ENCODE data around the gene C2orf81. TPM values are rescaled to one million over a fixed set of nuclear protein-coding genes. Genes with fewer than 3 reads are reported as not detected.

Gene C2orf81
- total and polyA plus RNA-seq, 8 donors, result 1.7 to 3.5 (median 2.2) TPM; not detected in 3

GRCh38 chr2:74414881-74415761 is 6.3 kb downstream of the C2orf81 start:
- Histone ChIP-seq H3K4me1 (peaks cover 28 to 37% (median 32%) of the 10 kb centered on the region in 4 donors), H3K27me3 (peaks cover 0 to 23% (median 8%) of the 10 kb centered on the region in 3 donors), H3K27ac (peak overlapping the region in 4 of 5 donors; percentile 29 to 73 (median 62)), H3K9me3 (no peaks in the 10 kb centered on the region), H3K4me3 (peak overlapping the region; percentile 46 to 56 (median 55)), H3K36me3 (no peaks in the 10 kb centered on the region)
- TF ChIP-seq, protein P1, sequence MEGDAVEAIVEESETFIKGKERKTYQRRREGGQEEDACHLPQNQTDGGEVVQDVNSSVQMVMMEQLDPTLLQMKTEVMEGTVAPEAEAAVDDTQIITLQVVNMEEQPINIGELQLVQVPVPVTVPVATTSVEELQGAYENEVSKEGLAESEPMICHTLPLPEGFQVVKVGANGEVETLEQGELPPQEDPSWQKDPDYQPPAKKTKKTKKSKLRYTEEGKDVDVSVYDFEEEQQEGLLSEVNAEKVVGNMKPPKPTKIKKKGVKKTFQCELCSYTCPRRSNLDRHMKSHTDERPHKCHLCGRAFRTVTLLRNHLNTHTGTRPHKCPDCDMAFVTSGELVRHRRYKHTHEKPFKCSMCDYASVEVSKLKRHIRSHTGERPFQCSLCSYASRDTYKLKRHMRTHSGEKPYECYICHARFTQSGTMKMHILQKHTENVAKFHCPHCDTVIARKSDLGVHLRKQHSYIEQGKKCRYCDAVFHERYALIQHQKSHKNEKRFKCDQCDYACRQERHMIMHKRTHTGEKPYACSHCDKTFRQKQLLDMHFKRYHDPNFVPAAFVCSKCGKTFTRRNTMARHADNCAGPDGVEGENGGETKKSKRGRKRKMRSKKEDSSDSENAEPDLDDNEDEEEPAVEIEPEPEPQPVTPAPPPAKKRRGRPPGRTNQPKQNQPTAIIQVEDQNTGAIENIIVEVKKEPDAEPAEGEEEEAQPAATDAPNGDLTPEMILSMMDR (IDR thresholded peaks at IDR 0.05), result peak in 2 of 7 experiments; percentile 17 to 42
- peak in 1 of 3 donors; percentile 9 for TF ChIP-seq POLR2AphosphoS5 (IDR thresholded peaks at IDR 0.05)
- TF ChIP-seq POLR2A (IDR thresholded peaks at IDR 0.05), result no peak
- no peak for TF ChIP-seq EP300 (IDR thresholded peaks at IDR 0.05)
- DNase-seq, result peak; percentile 51 to 82
- intact Hi-C loops (cut with DNase I; ENCODE audit: low total_unique reads), result no loop called here
- 4 to 15% (median 11%) methylated on average over 18 to 66 of the region's 66 CpGs for WGBS, 5 donors

DNA sequence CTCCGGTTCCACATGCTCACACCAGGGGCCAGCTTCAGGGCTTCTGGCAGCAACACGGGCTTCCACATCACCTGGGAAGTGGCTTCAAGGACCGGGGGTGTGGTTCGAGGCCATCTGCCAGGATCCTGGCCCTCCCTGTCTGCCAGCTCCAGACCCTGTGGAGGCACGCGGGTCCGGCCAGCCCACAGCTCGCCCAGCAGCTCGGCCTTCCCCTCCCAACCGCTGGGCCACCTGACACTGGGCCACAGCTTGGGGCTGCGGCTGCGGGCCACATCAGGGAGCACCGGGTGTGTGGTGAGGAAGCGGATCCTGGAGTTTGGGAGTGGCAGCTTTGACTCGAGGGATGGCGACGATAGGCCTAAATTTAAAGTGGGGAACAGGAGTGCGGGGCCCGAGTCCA is 7.0 kb downstream of the C2orf81 start:
- intact Hi-C loops (cut with DNase I; ENCODE audit: low total_unique reads), result no loop called here
- Histone ChIP-seq H3K9me3 (no peaks in the 10 kb centered on the region), H3K27me3 (peaks cover 0 to 23% (median 8%) of the 10 kb centered on the region in 3 donors), H3K27ac (peak overlapping the region in 4 of 5 donors; percentile 52 to 73 (median 62)), H3K4me1 (peaks cover 28 to 37% (median 32%) of the 10 kb centered on the region in 4 donors), H3K4me3 (peak overlapping the region; percentile 46 to 56 (median 55)), H3K36me3 (no peaks in the 10 kb centered on the region)
- no peak for DNase-seq
- WGBS, 5 donors, result 22 to 41% (median 26%) methylated on average over 12 to 19 of the region's 19 CpGs
- TF ChIP-seq POLR2AphosphoS5 (IDR thresholded peaks at IDR 0.05), result no peak
- TF ChIP-seq POLR2A (IDR thresholded peaks at IDR 0.05), result no peak
- TF ChIP-seq EP300 (IDR thresholded peaks at IDR 0.05), result no peak
- TF ChIP-seq, protein P1 (IDR thresholded peaks at IDR 0.05), result no peak

- WGBS, 5 donors, result 32 to 42% (median 38%) methylated on average over 7 to 8 of the region's 8 CpGs
- peak overlapping the region in 4 of 5 donors; percentile 5 to 68 (median 54) for H3K27ac ChIP-seq
- no peaks in the 10 kb centered on the region for H3K36me3 ChIP-seq
- peak overlapping the region in 3 of 4 donors; percentile 16 to 55 (median 23) for H3K4me3 ChIP-seq
- TF ChIP-seq, protein P1 (IDR thresholded peaks at IDR 0.05), result no peak
- no peak for TF ChIP-seq POLR2A (IDR thresholded peaks at IDR 0.05)
- TF ChIP-seq POLR2AphosphoS5 (IDR thresholded peaks at IDR 0.05), result peak in 1 of 3 donors; percentile 33
- no peak for TF ChIP-seq EP300 (IDR thresholded peaks at IDR 0.05)
- peaks cover 0 to 23% (median 8%) of the 10 kb centered on the region in 3 donors for H3K27me3 ChIP-seq
- intact Hi-C loops (cut with DNase I; ENCODE audit: low total_unique reads), result no loop called here
- DNase-seq, result peak; percentile 47 to 73
- peaks cover 28 to 37% (median 32%) of the 10 kb centered on the region in 4 donors for H3K4me1 ChIP-seq
- H3K9me3 ChIP-seq, result no peaks in the 10 kb centered on the region
Observed at GRCh38 chr2:74413001-74413698, 8.3 kb downstream of the C2orf81 start.

DNA sequence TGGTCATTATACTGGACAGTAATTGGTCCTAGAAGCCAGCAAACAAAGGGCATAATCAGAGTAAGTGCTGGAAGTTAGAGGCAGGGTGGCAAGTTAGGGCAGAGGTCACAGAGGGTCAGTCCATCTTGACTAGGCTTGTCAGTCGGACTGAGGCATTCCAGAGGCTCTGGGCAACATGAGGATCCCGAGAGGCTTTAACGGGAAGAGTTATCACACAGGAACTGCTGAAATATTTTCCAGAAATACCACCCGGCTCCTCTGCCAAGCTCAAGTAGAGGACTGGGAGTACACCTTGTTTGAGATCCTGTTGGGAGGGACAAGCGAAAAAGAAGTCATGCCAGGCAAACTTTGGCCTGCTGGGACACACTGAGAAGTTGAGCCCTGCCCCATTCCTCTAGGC is 13.7 kb downstream of the C2orf81 start:
- H3K27me3 ChIP-seq, result no peaks in the 10 kb centered on the region
- DNase-seq, result no peak
- TF ChIP-seq POLR2A (IDR thresholded peaks at IDR 0.05) (no peak), POLR2AphosphoS5 (IDR thresholded peaks at IDR 0.05) (no peak), EP300 (IDR thresholded peaks at IDR 0.05) (no peak)
- TF ChIP-seq, protein P1 (IDR thresholded peaks at IDR 0.05), result no peak
- no peaks in the 10 kb centered on the region for H3K9me3 ChIP-seq
- intact Hi-C loops (cut with DNase I; ENCODE audit: low total_unique reads), result no loop called here
- peaks cover 0 to 4% (median 2%) of the 10 kb centered on the region in 4 donors for H3K36me3 ChIP-seq
- 69 to 79% (median 74%) methylated on average over 5 of the region's 5 CpGs for WGBS, 5 donors
- peaks cover 0 to 4% (median 1%) of the 10 kb centered on the region in 4 donors for H3K4me1 ChIP-seq
- H3K4me3 ChIP-seq, result no peak overlapping the region
- no peak overlapping the region for H3K27ac ChIP-seq
